NCI-H526 treated with DMSO at 0.1 percent for 48 hours (cell line): ENCODE measurements around the gene INO80D.
A peak's percentile ranks its signal among the peaks of the same experiment; 100 is the strongest.
"Not testable (repeated sequence)": the region's sequence is repeated elsewhere in the genome, so short reads cannot be mapped to it uniquely, and the experiment has no call there.

ENCODE experiments used
- DNase-seq: peaks from one replicate; lab custom pipeline; 2025; lab: John Stamatoyannopoulos, UW

The INO80D gene

DNA sequence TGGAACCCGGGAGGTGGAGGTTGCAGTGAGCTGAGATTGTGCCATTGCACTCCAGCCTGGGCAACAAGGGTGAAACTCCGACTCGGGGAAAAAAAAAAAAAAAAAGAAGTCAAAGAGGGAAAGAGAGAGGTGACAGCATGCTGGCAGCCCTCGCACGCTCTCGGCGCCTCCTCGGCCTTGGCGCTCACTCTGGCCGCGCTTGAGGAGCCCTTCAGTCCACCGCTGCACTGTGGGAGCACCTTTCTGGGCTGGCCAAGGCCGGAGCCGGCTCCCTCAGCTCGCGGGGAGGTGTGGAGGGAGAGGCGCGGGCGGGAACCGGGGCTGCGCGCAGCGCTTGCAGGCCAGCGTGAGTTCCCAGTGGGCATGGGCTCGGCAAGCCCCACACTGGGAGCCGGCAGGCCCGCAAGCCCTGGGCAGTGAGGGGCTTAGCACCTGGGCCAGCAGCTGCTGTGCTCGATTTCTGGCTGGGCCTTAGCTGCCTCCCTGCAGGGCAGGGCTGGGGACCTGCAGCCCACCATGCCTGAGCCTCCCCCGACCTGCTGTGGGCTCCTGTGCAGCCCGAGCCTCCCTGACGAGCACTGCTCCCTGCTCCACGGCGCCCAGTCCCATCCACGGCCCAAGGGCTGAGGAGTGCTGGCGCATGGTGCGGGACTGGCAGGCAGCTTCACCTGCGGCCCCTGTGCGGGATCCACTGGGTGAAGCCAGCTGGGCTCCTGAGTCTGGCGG is 108.9 kb downstream of the INO80D start:
- not testable (repeated sequence) for DNase-seq

DNA sequence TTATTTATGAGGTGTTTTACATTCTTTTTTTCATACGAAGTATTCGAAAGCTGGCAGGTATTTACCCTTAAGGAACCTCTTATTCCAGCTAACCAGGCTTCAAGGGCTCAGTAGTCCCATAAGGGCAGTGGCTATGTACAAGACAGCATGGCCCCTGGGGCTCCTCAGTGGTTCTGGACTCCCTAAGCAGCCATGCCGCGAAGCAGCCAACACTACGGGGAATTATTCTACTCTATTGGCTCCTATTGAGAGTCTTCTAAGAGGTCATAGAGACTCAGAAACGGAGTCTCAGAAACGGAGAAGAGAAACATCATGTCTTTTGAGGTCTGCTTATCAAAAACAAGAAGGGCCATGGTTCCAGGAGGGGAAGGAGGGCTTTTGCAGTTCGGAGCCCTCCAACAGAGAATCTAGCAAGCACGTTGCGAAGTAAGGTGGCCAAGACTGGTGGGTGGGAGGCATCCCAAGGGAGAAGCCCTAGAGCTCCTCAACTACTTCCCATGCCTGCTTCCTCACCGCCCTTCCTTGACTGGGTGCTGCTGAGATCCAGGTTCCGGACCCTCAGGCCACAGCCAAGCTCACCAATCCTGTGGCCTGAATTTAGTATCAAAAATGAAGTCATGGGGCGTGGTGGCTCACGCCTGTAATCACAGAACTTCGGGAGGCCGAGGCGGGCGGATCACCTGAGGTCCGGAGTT is 109.7 kb downstream of the INO80D start:
- no peak for DNase-seq

DNA sequence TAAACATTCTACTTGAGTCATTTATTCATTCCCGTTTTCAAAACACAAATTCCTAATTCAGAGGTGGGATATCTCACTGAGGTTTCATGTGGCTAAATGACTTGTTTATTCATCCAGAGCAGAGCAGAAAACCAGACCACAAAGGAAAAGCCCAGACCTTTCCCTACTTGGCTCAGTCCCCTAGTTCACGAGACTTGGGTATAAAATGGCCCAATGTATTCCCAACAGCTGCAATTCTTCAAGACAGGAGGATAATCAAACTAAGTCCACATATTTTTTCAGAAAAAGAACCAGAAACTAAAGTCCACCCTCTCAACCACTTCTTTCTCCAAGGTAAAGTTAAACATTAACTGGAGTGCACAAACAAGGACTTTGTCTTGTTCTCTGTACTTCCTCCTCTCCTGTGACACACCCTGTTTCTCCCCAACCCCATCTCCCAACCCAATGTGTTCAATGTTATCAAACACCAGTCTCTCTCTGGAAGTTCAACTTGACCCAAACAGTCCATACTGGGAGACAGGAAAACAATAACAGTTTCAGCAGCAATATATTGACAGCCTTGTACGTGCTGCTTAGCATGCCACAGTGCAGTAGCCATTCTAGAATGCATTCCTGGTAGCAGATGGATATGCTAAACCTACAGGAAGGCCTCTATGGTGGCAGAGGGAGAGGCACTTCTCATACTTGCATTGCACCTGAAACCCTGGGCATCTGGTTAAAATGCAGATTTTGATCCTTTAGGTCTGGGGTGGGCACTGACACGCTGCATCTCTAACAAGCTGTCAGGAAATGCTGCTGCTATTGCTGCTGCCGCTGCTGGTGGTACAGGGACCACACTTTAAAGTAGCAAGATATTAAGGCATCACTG is 110.7 kb downstream of the INO80D start:
- DNase-seq, result peak; percentile 77

DNA sequence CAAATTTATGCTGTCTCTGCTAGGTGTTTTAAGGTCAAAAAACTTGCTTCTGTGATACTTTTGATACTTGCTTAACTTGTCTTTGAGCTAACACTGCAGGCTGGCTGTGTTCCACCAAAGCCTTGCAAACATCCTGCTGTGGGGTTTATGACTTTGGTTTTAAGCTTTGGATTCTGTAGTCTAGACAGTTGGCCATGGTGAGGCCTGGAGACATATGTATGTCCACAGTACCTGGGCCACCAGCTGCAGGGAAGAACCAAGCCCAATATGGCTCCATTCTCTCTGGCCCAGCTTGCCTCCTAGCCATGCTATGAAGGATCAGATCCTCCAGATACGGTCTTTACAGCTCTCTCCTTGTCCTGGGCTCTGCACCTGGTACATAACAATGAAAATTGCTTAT is 113.9 kb downstream of the INO80D start:
- no peak for DNase-seq

DNA sequence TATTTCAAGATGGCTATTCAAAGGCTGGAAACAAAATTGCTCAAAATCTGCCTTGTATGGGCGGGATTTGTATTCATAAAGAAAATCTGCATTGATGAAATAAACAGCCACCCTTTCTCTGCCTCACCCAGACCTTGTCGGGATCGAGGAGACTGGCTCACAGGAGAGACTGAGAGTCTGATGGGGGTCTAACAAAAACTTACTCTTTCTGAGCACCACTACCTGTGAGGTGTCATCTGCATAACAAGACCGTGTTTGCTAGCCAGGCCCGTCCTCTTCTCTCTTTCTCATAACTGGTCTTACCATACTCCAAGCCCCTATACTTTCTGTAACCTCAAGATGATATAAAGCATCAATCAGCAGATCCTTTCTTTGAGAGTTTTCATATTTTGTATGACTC is 115.6 kb downstream of the INO80D start:
- no peak for DNase-seq

DNA sequence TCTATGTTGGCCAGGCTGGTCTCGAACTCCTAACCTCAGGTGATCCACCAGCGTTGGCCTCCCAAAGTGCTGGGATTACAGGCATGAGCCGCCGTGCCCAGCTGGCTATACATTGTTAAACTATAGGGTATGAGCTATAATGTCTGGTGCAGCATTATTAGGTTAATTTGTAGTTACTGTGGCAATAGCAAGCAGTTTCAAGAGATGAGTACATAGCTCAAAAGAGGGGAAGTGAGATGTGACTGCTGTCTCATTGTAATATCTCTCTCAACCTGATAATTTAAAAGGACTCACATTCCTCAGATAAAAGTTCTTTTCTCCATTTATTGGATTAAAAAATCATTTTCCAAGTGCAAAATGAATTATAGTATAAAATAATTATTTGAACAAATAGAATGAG is 116.4 kb downstream of the INO80D start:
- no peak for DNase-seq

DNA sequence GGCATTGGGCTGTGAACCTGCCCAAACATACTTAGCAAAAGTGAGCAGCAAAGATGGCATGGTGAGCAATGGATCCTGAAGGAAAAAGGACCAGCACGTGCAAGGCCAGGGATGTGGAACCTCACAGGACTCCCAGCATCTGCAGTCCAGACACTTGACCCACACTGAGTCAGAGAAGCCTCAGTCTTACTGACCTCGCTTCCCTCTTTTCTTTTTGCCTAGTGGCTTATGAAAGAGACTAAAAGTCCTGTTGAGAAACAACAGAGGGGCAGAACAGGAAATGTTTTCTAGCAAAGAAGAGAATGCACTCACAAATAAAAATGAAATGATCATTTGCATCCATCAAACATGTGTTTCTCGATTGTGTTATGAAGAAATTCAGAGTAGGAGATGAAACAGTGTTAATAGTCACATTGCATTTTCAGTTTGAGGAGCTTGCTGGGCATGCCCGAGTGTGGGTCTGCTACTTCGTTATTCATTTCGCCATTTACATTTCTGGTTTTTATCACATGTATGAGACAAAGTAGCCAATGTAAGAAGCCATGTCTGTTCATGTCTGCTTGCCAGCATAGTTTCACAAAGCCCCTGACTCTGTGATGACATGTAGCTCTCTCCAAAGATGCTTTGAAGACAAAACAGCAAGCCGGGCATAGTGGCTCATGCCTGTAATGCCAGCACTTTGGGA is 118.4 kb downstream of the INO80D start:
- DNase-seq, result no peak

DNA sequence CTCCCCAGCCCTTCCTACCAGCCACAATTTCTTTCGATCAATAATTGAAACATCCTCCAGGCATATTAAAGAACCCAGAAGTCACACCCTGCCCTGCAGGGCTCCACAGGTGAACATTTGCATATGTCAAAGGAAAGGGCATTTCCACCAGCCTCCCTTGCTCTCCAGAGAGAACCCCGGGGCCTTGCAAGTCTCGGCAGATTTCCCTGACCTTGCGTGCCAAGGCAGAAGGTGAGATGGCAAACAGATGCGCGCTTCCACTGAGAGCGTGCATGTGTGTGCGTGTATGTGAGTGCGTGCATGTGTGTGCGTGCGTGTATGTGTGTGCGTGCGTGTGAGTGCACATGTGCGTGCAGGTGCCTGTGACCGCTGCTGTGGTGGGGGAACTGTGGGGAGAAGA is 120.3 kb downstream of the INO80D start:
- DNase-seq, result peak; percentile 4

DNA sequence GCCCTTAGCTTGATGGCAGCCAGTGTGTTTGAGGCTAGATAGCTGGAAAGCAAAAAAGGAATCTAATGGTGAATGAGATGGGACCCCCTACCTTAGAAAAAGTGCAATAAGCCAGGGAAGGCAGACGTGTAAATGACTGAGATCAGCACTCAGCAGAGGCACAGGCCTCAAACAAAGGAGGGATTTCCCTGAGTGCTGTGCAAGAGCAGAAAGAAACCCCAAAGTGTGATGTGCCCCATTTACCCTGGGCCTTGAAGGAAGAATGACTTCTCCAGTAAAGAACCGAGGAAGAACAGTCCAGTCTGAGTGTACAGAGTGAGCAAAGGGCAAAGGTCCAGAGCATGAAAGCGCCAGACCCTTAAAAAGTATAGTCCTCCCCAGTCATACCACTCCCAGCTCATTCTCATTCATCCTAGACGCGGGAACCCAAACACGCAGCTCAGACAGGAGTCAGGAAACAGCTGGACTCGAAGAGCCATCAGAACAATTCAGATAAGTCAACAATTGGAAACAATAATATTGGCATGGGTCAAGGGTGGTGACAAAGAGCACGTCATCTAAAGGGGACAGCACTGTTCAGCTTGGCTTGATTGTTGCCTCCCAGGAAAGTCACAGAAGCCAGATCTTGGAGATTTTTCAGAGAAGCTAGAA is 121.7 kb downstream of the INO80D start:
- no peak for DNase-seq

DNA sequence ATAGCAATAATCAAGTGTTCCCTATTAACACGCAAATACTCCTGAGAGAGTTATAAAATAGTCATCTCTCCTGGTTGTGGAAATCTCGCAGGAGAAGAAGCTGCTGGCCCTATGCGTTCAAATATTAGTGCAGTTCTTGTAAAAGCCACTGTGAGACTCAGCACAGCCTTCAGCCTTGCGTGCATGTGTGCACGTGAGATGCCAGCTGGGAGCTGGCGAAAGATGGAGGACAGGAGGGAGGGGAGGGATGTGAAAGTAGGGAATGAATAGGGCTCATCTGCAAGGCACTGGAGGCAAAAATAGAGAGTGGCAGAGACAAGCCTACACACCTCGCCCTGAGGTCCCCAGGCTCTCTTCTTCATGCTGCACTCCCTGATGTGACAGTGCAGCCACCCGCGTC is 126.5 kb downstream of the INO80D start:
- no peak for DNase-seq

DNA sequence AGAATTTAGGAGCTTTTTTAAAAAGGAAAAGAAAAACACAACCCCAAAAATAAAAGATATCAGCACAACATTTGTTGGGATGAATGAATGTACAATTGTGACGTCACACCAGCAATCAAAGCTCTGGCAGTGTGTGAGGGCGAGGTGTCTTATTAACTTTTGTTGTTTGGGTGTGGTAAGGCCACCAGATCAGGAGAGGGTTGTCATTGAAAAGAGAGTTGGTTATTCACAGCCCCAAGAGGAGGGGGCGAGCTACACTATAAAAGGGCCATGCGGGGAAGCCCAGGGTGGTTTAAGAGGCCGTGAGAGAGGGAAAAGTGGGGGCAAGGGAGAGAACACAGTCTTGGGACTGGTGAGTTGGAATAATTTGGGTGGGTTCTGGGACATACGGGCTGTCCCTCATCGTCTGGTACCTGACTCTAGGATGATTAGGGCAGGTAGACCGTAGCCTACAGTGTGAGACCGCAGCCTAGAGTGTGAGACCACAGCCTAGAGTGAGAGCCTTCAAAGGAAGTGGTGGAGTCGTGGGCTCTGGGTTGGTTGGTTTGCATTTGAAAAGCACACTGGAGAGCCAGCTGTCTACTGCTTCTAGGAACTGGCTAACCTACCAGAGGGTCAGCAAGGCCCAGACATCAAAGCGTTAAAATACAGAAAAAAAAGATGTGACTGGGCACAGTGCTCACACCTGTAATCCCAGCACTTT is 128.4 kb downstream of the INO80D start:
- DNase-seq, result no peak

DNA sequence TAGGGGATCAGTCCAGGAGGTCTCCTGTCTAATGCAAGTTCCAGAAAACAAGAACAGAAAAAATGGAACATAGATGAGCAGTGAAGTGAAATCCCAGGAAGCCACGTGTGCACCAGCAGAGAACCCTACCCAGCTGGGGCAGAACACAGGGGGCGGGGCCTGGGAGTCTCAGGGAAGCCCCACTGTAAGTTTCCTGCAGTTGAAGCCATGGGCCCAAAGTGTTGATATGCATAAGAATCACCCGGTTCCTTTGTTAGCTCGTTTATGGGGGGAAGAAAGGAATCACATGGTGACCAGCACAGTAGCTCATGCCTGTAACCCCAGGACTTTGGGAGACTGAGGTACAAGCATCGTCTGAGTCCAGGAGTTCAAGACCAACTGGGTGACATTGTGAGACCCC is 131.3 kb downstream of the INO80D start:
- no peak for DNase-seq

DNA sequence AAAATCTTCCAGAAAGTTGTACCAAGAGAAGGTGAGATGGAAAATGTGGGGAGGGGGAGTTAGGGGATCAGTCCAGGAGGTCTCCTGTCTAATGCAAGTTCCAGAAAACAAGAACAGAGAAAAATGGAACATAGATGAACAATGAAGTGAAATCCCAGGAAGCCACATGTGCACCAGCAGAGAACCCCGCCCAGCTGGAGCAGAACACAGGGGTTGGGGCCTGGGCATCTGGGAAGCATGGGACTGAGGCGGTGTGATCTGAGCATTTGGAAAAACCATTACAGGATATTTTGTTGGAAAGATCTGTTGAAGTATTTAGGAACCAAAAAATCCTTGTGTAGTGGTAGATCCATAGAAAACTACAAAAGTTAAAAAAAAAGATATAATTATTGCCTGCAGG is 133.7 kb downstream of the INO80D start:
- no peak for DNase-seq

DNA sequence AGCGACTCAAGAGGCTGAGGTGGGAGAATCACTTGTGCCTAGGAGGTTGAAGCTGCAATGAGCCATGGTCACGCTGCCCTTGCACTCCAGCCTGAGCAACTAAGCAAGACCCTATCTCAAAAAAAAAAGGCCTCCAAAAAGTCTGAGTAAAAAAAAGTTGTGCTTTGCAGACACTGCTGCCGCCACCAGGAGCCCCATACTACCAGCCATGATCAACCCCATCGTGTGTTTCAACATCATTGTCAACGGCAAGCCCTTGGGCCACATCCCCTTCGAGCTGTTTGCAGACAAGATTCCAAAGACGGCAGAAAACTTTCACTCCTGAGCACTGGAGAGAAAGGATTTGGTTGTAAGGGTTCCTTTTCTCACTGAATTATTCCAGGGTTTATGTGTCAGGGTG is 137.1 kb downstream of the INO80D start:
- no peak for DNase-seq

DNA sequence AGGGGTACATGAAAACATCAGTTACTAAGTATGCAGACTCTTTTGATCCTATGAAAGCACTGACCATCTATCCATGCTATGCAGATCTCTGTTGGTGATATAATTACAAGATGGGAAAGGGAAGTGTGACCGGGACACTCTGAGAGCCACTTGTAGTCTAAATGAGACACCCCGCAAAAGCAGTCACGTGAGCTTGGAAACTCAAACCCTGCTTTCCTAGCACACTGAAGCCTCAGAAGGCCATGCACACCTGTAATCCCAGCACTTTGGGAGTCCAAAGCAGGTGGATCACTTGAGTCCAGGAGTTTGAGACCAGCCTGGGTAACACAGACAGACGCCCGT is 137.5 kb downstream of the INO80D start:
- no peak for DNase-seq

DNA sequence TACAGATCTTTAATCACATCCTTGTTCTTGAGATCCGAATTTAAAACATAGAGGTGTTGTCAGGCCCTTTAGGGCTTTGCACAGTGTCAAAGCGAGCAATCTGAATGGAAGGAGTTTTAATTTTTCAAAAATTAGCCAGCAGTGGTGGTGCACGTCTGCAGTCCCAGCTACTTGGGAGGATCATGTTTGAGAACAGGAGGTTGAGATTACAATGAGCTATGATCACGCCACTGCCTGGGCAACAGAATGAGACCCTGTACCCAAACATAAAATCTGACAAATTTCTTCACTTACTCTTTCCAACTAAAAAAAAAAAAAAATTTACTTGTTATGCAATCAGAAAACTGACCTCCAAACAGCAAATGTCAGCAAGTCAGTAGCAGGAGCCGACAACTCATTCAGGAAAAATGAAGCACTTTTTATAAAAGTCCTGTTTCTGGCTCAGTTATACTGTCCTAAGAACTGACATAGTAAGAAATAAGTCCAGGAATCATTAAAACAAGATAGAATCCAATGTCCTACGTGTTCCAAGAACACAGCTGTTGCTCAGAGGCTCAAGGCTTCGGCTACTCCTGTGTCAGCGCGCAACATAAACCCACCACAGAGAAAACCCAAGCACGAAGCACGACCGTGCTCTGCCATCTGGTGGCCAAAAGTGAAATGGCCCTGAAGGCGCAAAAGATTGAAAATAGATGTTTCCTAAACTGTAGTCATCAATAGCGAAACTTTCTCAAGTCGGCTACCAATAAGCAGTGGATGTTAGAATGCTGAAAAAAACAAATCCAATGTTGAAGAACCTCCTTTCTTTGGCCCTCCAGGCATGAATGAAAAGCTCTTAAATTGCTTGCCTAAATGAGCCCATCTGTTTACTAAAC is 138.1 kb downstream of the INO80D start:
- DNase-seq, result peak; percentile 13

DNA sequence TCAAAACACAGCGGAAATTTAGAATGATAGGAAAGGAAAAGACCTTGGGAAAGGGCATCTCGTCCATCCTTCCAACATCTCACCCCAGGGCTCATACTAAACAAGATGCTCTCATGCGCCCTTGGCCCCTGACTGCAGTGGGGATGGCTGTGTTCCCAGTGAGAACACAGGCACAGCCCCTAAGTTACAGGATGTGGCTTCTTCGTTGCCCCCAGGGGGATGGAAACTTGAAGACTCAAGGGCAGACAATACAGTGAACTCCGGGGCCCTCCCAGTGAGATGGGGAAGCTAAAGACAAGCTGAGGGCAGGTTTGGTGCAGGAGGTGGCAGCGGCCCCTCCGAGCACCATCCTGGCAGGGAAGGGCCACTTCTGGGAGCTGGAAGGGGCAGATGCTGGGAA is 139.7 kb downstream of the INO80D start:
- no peak for DNase-seq
